GM18858 (cell line): Measurements from ENCODE around the gene PLEKHA6.
"Not testable (repeated sequence)": the region's sequence is repeated elsewhere in the genome, so short reads cannot be mapped to it uniquely, and the experiment has no call there.

Experiments
- ATAC-seq: cut with Tn5 transposase; IDR thresholded peaks from one replicate; pipeline ENCODE4 v1.9.1; 2021; ENCODE audit not compliant: unreplicated experiment

PLEKHA6 gene

GRCh38 chr1:204246876-204247275, 112.9 kb downstream of the PLEKHA6 start:
- ATAC-seq: no peak

GRCh38 chr1:204242920-204243319, 116.8 kb downstream of the PLEKHA6 start:
- ATAC-seq: no peak

- ATAC-seq: no peak
Observed at GRCh38 chr1:204241914-204242313, 117.8 kb downstream of the PLEKHA6 start.

- no peak for ATAC-seq
Observed at GRCh38 chr1:204241050-204241449, 118.7 kb downstream of the PLEKHA6 start.

- ATAC-seq: no peak
Observed at GRCh38 chr1:204240233-204240632, 119.5 kb downstream of the PLEKHA6 start.

- not testable (repeated sequence) for ATAC-seq
Observed at GRCh38 chr1:204239401-204239800, 120.3 kb downstream of the PLEKHA6 start.

- not testable (repeated sequence) for ATAC-seq
Observed at GRCh38 chr1:204238520-204238919, 121.2 kb downstream of the PLEKHA6 start.

- ATAC-seq: not testable (repeated sequence)
Observed at GRCh38 chr1:204237515-204237914, 122.2 kb downstream of the PLEKHA6 start.

GRCh38 chr1:204232526-204232925, 127.2 kb downstream of the PLEKHA6 start:
- ATAC-seq: no peak

GRCh38 chr1:204230211-204230610, 129.5 kb downstream of the PLEKHA6 start:
- ATAC-seq: no peak

- no peak for ATAC-seq
Observed at GRCh38 chr1:204228896-204229295, 130.8 kb downstream of the PLEKHA6 start.

GRCh38 chr1:204227996-204228785, 131.5 kb downstream of the PLEKHA6 start:
- no peak for ATAC-seq

- ATAC-seq: no peak
Observed at GRCh38 chr1:204227351-204227750, 132.4 kb downstream of the PLEKHA6 start.

GRCh38 chr1:204225841-204226735, 133.6 kb downstream of the PLEKHA6 start:
- no peak for ATAC-seq

GRCh38 chr1:204224655-204225054, 135.1 kb downstream of the PLEKHA6 start:
- no peak for ATAC-seq

- ATAC-seq: no peak
Observed at GRCh38 chr1:204223129-204223860, 136.4 kb downstream of the PLEKHA6 start.

- no peak for ATAC-seq
Observed at GRCh38 chr1:204222764-204223055, 137.0 kb downstream of the PLEKHA6 start.

- ATAC-seq: no peak
Observed at GRCh38 chr1:204222006-204222763, 137.5 kb downstream of the PLEKHA6 start.

- ATAC-seq: no peak
Observed at GRCh38 chr1:204221271-204221670, 138.5 kb downstream of the PLEKHA6 start.

- ATAC-seq: no peak
Observed at GRCh38 chr1:204219971-204220616, 139.6 kb downstream of the PLEKHA6 start.
